NB4 (cell line): ENCODE data around the gene MSN.
"Not testable (repeated sequence)": the region's sequence is repeated elsewhere in the genome, so short reads cannot be mapped to it uniquely, and the experiment has no call there.

Source experiments
- DNase-seq: peaks from one replicate; pipeline ENCODE4 v3.0.0; 2010; ENCODE audit warnings: low read depth
- H3K4me3 ChIP-seq: one replicate; pipeline ENCODE4 v1.5.1; 2011; ENCODE audit warnings: mild to moderate bottlenecking, low read depth, low read length, moderate library complexity
- MYC ChIP-seq: IDR thresholded peaks from 2 replicates; pipeline ENCODE4 v1.6.1; 2011; ENCODE audit warnings: low read depth, low read length
- POLR2A ChIP-seq: IDR thresholded peaks from 2 replicates; pipeline ENCODE4 v1.6.1; 2011; ENCODE audit warnings: mild to moderate bottlenecking; ENCODE audit not compliant: insufficient read length; ENCODE audit errors: extremely low read depth
- TF ChIP-seq, protein P1 (sequence below): IDR thresholded peaks from one replicate; pipeline ENCODE4 v1.5.1; 2012; ENCODE audit warnings: low read depth, low read length
- TF ChIP-seq, protein P2 (sequence below): IDR thresholded peaks from 2 replicates; pipeline ENCODE4 v1.6.1; 2011; ENCODE audit warnings: low read depth, low read length

MSN gene

DNA sequence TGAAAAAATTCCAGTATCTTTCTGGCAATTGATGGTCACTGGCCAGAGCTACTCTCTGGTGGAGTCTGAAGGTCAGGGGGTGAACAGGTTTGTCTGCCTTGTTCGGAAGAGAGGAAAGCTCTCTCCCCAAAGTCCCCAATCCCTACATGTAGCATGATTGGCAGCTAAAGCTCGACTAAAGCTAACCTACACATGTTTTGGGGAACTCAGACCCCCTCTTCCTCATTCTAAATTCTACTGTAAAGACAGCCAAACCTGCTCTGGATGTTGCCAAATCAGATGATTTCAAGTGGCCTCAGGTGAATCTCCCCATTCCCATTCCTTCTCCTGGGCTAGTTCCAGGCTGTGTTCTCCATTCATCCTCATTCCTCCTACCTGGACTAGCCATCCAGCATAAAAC is 84.1 kb downstream of the MSN start:
- TF ChIP-seq, protein P1, sequence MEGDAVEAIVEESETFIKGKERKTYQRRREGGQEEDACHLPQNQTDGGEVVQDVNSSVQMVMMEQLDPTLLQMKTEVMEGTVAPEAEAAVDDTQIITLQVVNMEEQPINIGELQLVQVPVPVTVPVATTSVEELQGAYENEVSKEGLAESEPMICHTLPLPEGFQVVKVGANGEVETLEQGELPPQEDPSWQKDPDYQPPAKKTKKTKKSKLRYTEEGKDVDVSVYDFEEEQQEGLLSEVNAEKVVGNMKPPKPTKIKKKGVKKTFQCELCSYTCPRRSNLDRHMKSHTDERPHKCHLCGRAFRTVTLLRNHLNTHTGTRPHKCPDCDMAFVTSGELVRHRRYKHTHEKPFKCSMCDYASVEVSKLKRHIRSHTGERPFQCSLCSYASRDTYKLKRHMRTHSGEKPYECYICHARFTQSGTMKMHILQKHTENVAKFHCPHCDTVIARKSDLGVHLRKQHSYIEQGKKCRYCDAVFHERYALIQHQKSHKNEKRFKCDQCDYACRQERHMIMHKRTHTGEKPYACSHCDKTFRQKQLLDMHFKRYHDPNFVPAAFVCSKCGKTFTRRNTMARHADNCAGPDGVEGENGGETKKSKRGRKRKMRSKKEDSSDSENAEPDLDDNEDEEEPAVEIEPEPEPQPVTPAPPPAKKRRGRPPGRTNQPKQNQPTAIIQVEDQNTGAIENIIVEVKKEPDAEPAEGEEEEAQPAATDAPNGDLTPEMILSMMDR, result no peak
- TF ChIP-seq, protein P2, sequence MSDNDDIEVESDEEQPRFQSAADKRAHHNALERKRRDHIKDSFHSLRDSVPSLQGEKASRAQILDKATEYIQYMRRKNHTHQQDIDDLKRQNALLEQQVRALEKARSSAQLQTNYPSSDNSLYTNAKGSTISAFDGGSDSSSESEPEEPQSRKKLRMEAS, result no peak
- no peak for TF ChIP-seq MYC
- peak; percentile 48 for DNase-seq
- H3K4me3 ChIP-seq, result no peak overlapping the region

DNA sequence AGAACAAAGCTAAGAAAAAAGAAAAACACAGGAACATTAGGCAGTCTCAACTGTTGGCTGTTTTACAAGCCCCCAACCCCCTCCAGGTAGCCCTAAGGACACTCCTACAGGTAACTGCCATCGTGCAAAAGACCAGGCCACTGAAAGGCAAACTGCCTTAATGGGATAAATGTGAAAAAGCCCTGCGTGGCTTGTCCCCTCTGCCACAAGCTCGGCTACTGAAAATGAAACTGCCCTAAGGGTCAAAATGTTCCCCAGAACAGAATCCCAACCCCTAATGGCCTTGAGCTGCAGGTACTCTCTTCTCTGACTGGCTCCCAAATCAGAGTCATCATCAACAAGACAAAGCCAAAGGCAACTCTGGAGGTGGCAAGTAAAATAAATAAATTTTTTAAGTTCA is 84.8 kb downstream of the MSN start:
- DNase-seq, result no peak
- TF ChIP-seq, protein P1, result no peak
- TF ChIP-seq MYC, result no peak
- no peak for TF ChIP-seq POLR2A
- TF ChIP-seq, protein P2, result no peak

DNA sequence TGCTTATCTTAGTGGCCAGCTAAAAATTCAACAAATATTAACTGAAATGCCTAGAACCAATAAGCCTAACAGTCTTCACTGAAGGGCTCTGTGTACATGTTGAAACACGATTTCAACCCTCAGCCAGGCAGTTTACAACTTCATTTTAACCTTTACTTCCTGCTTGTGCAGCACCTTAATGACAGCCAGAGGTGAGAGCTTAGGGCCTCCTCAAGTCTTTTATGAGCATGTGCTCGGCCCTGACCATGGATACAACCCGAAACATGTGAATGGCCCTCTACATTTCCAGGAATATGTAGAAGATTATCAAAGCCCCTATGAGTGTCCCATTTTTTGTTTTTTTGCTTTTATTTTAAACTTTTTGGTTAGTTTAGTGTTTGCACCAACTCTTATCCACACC is 88.3 kb downstream of the MSN start:
- DNase-seq, result peak; percentile 34
- H3K4me3 ChIP-seq, result no peak overlapping the region
- TF ChIP-seq, protein P1, result no peak
- no peak for TF ChIP-seq MYC
- TF ChIP-seq, protein P2, result no peak
- TF ChIP-seq POLR2A, result no peak

More for the DNA sequence above, 84.8 kb downstream of the MSN start:
- no peak overlapping the region for H3K4me3 ChIP-seq

DNA sequence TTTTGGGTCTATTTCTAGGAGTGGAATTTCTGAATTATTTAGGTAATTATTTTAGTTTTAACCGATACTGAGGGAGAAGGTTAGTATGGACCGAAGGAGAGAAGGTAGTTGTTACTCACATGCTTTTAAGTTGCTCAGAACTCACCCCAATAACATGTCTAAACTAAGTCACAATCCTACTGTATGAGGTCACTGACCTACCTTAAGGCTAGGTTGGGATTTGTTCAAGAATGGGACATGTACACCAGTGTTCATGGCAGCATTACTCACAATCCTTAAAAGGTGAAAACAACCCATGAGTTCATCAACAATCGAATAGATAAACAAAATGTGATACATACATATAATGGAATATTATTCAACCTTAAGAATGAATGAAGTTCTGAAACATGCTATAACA is 90.5 kb downstream of the MSN start:
- H3K4me3 ChIP-seq, result no peak overlapping the region
- DNase-seq, result no peak
- TF ChIP-seq, protein P2, result no peak
- TF ChIP-seq, protein P1, result no peak
- TF ChIP-seq POLR2A (no peak), MYC (no peak)

DNA sequence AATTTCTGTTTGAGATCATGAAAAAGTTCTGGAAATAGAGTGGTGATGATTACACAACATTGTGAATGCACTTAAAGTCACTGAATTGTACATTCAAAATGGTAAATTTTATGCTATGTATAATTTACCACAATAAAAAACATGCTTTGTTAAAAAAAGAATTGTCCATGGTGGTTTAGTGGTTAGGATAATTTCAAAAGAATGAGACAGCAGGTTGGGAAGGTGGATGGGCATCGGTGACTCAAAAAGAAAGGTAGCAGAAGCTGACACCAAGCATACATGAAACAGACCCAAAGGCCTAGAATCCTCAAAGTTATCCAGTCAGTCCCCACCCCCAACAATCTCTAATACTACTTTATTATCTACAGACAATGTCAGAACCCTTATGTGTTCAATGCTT is 91.1 kb downstream of the MSN start:
- no peak overlapping the region for H3K4me3 ChIP-seq
- TF ChIP-seq POLR2A, result no peak
- TF ChIP-seq, protein P2, result no peak
- TF ChIP-seq MYC, result no peak
- TF ChIP-seq, protein P1, result no peak
- no peak for DNase-seq

DNA sequence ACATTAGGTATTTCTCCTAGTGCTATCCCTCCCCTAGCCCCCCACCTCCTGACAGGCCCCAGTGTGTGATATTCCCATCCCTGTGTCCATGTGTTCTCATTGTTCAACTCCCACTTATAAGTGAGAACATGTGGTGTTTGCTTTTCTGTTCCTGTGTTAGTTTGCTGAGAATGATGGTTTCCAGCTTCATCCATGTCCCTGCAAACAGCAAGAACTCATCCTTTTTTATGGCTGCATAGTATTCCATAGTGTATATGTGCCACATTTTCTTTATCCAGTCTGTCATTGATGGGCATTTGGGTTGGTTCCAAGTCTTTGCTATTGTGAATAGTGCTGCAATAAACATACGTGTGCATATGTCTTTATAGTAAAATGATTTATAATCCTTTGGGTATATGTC is 92.1 kb downstream of the MSN start:
- H3K4me3 ChIP-seq, DNase-seq: not testable (repeated sequence)
